HG03469 (cell line): ENCODE data around the gene CCDC68.

ENCODE experiments used
- ATAC-seq: cut with Tn5 transposase; IDR thresholded peaks from one replicate; pipeline ENCODE4 v1.9.1; 2021; ENCODE audit warnings: mild to moderate bottlenecking, moderate library complexity, moderate number of reproducible peaks; ENCODE audit not compliant: unreplicated experiment

The CCDC68 gene

GRCh38 chr18:54923339-54923956 is 35.8 kb downstream of the CCDC68 start:
- ATAC-seq = no peak

- ATAC-seq = no peak
These were observed 39.8 kb downstream of the CCDC68 start for GRCh38 chr18:54919412-54919811.

DNA sequence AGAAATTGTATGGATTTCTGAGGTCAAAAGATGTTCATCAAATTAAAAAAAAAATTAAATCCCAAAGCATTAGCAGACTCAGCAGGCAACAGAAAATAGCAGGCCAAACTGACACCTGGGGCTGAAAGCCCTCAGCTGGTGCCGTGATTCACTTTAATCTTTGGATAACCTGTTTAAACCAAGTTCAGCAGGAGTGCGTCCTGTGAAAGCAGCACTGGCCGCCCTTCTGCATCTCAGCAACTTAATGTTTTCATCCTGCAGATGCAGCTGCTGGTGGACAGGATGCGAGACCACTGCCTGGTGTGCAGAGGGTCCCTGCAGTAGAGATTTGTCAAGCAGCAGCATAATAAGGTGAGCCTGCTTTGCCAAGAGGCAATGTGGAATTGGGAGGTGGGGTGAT is 41.2 kb downstream of the CCDC68 start:
- ATAC-seq = no peak

- ATAC-seq = no peak
These were observed 42.8 kb downstream of the CCDC68 start for GRCh38 chr18:54916507-54916906.

GRCh38 chr18:54914816-54915215 is 44.4 kb downstream of the CCDC68 start:
- no peak for ATAC-seq

DNA sequence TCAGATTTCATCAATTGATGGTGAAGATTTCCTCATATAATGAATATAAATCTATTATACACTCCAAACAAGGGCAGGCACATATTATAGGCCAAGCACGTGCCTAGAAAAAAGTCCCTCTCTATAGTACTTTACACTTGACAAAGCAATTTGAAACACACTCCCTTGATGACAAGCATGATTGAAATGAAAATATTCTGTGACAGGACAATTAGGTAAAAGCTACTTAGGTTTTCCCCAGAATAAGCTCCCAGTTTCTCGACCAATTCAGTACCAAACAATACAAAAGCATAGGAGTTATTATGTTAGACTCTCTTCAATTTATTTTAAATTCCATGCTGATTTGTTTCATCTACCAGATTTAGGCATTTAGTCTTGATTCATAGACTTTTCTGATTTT is 47.7 kb downstream of the CCDC68 start:
- no peak for ATAC-seq

DNA sequence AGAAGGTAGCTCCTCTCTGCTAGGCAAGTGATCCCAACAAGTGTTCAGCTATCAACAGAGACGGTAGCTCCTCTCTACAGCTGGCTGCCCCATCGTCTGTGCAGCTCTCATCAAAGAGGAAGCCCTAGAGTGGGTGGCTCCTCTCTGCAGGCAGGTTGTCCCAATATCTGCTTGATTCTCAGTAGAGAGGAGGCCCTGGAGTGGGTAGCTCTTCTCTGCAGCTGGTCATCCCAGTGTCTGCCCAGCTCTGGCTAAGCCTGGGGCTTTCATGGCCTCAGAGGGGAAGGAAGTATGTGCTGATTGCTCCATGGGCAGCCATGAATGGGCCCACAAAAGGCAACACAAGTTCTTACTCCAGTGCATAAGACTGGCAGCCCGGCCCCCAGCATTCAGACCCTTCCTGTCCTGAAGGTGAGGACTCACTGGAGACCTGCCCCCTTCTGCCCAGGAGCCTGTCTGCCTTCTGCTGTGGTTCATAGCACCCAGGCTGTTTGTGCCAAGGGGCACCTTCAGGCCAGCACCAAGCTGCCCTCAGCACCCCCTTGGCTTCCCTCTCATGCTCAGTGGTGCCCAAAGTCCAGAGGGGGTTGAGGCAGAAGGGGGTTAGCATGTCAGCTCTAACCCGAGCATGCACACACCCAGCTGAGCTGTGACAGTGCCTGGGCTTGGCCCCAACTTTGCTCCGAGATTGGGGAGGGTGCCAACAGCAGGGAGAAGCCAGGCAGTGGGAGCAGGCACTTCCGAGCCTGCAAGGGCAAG is 48.9 kb downstream of the CCDC68 start:
- no peak for ATAC-seq

DNA sequence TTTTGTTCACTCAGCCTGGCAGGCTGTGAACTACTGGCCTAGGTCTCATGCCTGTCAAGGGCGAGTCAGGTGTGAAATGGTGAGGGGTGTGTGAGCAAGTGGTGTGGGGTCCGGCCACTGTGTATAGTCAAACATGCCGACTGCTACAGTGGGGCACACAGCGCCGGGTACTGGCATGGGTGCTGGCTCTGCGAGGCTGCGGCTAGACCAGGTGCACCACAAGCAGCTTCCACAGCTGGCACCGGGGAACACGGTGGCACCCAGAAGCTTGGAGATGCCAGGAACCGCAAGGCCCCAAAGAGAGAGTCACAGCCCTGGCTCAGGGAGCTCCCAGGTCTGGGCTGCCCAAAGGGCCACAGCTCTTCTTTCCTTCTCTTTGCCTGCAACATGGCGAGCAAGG is 49.7 kb downstream of the CCDC68 start:
- no peak for ATAC-seq

DNA sequence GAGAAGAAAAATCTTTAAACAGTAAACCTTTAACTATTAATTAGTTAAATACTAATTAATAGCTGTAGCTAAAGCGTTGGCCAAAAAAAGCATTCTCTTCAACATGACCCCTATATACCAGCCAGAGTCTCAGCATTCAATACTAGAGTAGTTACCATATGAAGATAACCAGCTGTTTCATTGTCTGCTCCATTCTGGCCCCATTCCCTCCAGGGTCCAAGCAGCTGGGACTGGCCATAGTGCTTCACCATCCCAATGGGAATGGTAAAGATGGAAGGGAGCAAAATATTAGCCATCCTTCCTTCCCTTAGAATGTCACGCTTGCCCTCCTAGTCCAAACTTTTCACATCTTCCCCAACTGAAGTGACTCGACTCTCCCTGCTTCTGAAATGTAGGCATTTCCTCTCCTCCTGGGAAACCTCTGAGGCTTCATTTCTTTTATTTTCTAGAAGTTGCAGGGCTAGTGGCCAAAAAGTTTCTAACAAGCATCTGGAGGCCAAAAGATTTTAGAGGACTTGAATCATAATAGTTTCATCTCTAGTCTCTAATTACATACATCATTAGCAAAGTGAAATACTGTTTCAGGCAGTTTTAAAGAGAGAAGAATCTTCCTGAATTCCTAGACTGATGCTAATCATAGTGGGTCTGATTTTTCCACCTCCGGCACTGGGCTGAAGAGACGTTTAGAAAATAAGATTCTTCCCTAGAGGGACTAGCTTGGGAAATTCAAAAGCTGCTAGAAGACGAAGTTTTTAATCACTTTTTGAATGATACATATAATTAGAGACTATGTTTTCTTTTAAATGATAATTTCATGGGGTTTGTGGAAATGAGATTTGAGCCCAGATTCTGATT is 52.7 kb downstream of the CCDC68 start:
- ATAC-seq = no peak

- no peak for ATAC-seq
These were observed 53.6 kb downstream of the CCDC68 start for GRCh38 chr18:54905629-54906028.

DNA sequence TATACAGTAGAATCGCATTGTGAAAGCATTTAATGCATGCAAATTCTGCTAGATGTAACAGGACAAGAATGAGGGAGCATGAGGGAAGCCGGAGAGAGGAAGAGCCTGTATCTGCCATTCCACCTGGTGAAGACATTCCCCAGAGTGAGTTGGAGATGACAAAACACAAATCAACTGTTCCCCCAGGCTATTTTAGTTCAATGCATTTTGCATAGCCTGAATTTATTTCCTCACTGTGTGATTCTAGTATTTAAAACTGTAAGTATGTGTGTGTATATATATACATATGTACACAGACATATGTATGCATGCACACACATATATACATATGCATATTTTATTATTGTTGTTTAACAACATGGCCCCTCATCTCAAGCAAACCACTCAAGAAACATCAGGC is 54.7 kb downstream of the CCDC68 start:
- no peak for ATAC-seq

- ATAC-seq = no peak
These were observed 59.0 kb downstream of the CCDC68 start for GRCh38 chr18:54900290-54900689.

DNA sequence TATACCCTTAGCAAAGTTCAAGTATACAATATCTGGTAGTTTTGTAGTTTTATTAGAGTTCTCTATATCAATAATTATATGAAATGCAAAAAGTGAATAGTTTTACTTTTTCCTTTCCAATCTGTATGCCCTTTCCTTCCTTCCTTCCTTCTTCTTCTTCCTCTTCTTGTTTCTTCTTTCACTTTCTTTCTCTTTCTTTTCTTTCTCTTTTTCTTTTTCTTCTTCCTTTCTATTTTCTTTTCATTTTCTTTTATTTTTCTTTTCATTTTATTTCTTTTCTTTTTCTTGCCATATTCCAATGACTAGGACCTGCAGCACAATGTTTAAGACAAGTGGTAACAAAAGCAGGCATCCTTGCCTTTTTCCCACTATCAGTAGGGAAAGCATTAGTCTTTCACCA is 59.8 kb downstream of the CCDC68 start:
- ATAC-seq = no peak

DNA sequence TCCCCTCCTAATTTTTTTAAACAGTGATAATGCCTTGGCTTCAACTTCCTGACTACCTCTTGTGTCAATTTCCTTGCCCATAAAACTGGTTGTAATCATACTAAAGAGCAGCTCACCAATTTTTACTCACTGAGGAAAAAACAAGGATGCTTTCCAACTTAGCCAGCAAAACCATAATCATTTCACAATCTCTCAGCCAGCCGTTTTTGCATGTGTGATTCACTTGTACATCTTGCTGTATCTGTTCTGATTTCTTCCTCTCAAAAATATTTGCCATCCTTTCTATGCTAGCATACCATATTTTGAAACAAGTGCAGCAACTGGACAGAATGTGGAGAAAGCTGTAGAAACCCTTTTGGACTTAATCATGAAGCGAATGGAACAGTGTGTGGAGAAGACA is 70.3 kb downstream of the CCDC68 start:
- ATAC-seq = no peak

DNA sequence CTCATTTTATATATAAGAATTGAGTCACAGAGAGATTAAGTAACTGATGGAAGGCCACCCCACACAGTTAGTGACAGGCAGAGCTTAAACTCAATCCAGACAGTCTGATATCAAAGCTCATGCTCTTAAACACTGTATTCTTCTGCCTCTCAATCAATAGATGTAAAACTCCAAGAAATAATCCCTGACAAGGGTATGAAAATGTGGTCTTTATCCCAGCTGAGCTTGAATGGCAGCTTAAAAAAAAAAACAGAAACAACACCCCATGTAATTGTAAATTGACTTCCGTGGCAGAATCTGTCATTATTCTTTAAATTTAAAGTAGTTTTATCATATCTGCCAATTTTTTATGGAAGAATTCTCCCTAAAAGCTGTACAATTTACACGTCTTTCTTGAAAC is 70.9 kb downstream of the CCDC68 start:
- no peak for ATAC-seq

DNA sequence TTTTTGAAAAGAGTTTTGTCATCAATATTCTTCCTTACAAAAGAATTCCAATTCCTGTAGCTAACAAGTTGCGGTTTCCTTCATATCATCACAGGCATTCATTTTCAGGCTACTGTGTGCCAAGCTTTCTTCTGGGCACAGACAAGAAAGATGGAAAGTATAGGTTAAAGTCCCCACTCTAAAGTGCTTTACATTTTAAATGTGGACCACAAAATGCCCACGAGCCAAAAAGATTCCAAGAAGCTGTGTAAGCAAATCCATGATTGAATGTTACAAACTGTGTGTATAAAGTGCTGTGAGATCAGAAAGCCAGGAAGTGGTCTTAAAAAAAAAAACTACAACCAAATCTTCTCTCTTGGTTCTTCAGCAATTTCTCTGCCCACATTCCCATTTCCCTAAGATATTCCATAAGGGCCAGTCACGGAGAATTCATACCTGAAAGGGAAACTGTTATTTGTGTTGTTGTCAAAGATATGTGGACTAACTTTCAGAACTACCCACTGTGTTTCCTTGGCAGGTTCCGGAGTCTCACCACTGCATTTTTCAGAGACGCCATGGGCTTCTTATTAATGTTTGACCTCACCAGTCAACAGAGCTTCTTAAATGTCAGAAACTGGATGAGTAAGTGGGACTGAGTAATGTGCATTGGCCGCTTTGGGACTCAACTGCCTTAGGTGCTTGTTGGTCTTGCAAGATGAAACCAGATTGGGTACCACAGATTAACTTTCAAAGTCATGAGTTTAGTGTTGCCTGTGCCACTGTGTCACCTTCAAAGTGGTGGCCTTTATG is 75.3 kb downstream of the CCDC68 start:
- ATAC-seq = no peak

- ATAC-seq = no peak
These were observed 76.9 kb downstream of the CCDC68 start for GRCh38 chr18:54882318-54882717.

- no peak for ATAC-seq
These were observed 78.0 kb downstream of the CCDC68 start for GRCh38 chr18:54881229-54881768.

DNA sequence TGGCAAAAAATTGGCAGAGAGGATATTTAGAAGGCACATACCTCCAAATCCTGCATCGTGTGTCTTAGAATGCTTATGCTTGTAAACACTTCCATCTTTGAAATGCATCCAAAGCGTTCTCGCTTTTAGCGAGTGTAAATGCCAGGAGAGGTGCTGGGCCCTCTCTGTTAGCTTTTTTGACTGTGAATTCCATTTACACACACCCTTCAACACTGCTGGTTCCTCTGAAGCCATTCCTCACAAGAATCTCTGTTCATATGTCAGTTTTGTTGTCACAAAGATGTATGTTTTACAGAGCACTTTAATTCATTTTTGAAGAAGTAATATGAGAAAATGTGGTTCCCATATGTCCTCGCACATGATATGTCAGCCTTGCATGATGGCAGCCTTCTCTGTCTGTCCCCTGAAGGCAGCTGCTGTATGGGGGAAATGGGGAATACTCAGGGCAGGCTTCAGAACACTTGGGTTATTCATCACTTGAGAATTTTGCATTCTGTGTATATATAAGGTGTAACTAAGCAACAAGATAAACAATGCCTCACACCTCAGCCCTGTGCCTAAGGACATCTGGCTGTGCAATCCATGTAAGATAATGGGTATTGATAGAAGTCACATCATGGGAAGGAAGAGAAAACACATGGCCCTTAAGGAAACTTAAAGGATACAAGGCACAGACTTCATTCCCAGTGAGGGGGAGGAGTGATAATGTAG is 78.7 kb downstream of the CCDC68 start:
- no peak for ATAC-seq

DNA sequence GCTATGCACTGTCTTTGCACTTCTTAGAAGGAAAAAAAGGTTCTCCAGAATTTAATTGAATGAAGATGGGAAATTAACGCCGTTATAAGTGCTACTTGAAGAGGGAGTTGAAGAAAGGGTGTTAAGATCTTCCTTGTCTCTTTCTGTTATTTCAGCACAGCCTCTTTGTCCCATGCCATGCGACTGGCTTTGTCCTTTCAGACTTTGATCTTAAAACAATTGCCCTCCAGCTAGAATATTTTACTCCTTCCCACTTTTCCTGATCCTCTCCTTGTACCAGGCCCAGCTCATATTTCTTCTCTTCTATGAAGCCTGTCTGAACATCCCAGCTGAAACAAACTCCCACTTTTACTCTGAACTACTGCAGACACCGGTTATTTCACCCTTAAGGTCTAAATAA is 79.6 kb downstream of the CCDC68 start:
- ATAC-seq = no peak
